GM23338 (cell line): ENCODE measurements around the gene POU2F3. TPM values are rescaled to one million over a fixed set of nuclear protein-coding genes. Genes with fewer than 3 reads are reported as not detected.

Experiments
- ATAC-seq: fragments of 200-7000 bp; cut with Tn5 transposase; 3 replicates; pipeline ENCODE4 v1.9.1; 2020
- DNase-seq: peaks from one replicate; pipeline ENCODE4 v3.0.0-alpha.2; 2015; ENCODE audit warnings: low spot score
- H2AFZ ChIP-seq: fragments of 200-600 bp; sonication (generic); 2 replicates; pipeline ENCODE4 v1.8.0; 2016; ENCODE audit warnings: antibody characterized with exemption, mild to moderate bottlenecking, moderate library complexity
- H3F3A ChIP-seq: fragments of 200-600 bp; sonication (generic); replicated peaks from 2 replicates; pipeline ENCODE4 v1.8.0; 2017; ENCODE audit warnings: antibody characterized with exemption, mixed run types, low read depth
- H3K27ac ChIP-seq: fragments of 200-600 bp; sonication (generic); 2 replicates; pipeline ENCODE4 v1.6.1; 2016; ENCODE audit warnings: low read depth
- H3K27me3 ChIP-seq: fragments of 200-600 bp; sonication (generic); 2 replicates; pipeline ENCODE4 v1.8.0; 2016; ENCODE audit warnings: mild to moderate bottlenecking, mixed run types, moderate library complexity; ENCODE audit not compliant: insufficient read depth
- H3K36me3 ChIP-seq: fragments of 200-600 bp; sonication (generic); 2 replicates; pipeline ENCODE4 v1.8.0; 2016; ENCODE audit warnings: mild to moderate bottlenecking; ENCODE audit not compliant: insufficient read depth
- H3K4me1 ChIP-seq: fragments of 200-600 bp; sonication (generic); 2 replicates; pipeline ENCODE4 v1.8.0; 2016; ENCODE audit warnings: mild to moderate bottlenecking, moderate library complexity; ENCODE audit not compliant: insufficient read depth
- H3K4me2 ChIP-seq: fragments of 200-600 bp; sonication (generic); 2 replicates; pipeline ENCODE4 v1.7.1; 2017; ENCODE audit warnings: mixed run types
- H3K4me3 ChIP-seq: fragments of 200-600 bp; sonication (generic); 2 replicates; pipeline ENCODE4 v1.6.1; 2016; ENCODE audit warnings: mixed run types
- H3K79me2 ChIP-seq: fragments of 200-600 bp; sonication (generic); replicated peaks from 2 replicates; pipeline ENCODE4 v1.8.0; 2017; ENCODE audit warnings: mild to moderate bottlenecking; ENCODE audit not compliant: insufficient read depth
- H3K9me2 ChIP-seq: fragments of 200-600 bp; sonication (generic); 2 replicates; pipeline ENCODE4 v1.8.0; 2017; ENCODE audit not compliant: insufficient read depth
- H4K20me1 ChIP-seq: fragments of 200-600 bp; sonication (generic); replicated peaks from 2 replicates; pipeline ENCODE4 v1.8.0; 2017; ENCODE audit warnings: mild to moderate bottlenecking; ENCODE audit not compliant: insufficient read depth
- H3K27ac Mint-ChIP-seq: 2 replicates; pipeline ENCODE4 v1.8.0; 2020; ENCODE audit warnings: inconsistent platforms, mild to moderate bottlenecking, moderate library complexity, mixed read lengths
- H3K27me3 Mint-ChIP-seq: 3 replicates; pipeline ENCODE4 v1.8.0; 2022; ENCODE audit warnings: low read depth, mild to moderate bottlenecking, moderate library complexity, mixed read lengths, inconsistent platforms; ENCODE audit not compliant: insufficient read depth, poor library complexity
- H3K36me3 Mint-ChIP-seq: 3 replicates; pipeline ENCODE4 v1.8.0; 2021; ENCODE audit warnings: low read depth, mild to moderate bottlenecking, inconsistent platforms, moderate library complexity, mixed read lengths
- H3K4me1 Mint-ChIP-seq: 3 replicates; pipeline ENCODE4 v1.8.0; 2020; ENCODE audit warnings: mild to moderate bottlenecking, inconsistent platforms, mixed read lengths
- H3K4me3 Mint-ChIP-seq: 3 replicates; pipeline ENCODE4 v1.8.0; 2021; ENCODE audit warnings: moderate library complexity, mild to moderate bottlenecking, inconsistent platforms, mixed read lengths
- H3K9me3 Mint-ChIP-seq: 3 replicates; pipeline ENCODE4 v1.8.0; 2020; ENCODE audit warnings: moderate library complexity, mild to moderate bottlenecking, inconsistent platforms, mixed read lengths
- CREB1 ChIP-seq: fragments of 250-450 bp; sonication (Bioruptor Pico); IDR thresholded peaks from 2 replicates; pipeline ENCODE4 v1.5.0; 2020; ENCODE audit warnings: low read depth, mild to moderate bottlenecking, moderate library complexity
- CTCF ChIP-seq, 2 experiments: fragments of 200-600 bp in 1 of 2; sonication (generic) in 1 of 2; conservative IDR thresholded peaks; 2 replicates each; pipeline versions ENCODE4 v1.5.1 to v1.6.1; 2016 to 2017; ENCODE audit warnings: antibody characterized with exemption in 2 of 2, low read depth in 2 of 2, mild to moderate bottlenecking in 2 of 2, moderate library complexity in 1 of 2
- NANOG ChIP-seq: IDR thresholded peaks from 2 replicates; pipeline ENCODE4 v1.6.1; 2016; ENCODE audit warnings: antibody characterized with exemption, borderline replicate concordance
- ZNF462 ChIP-seq: fragments of 250-450 bp; sonication (Bioruptor Pico); IDR thresholded peaks from 2 replicates; pipeline ENCODE4 v1.5.0; 2020; ENCODE audit warnings: mild to moderate bottlenecking, moderate library complexity
- polyA plus RNA-seq: library from polyadenylated mRNA; unstranded; fragments of >200 nt; fragmentation: Nextera tagmentation; extraction: Ambion mirVana; gene quantifications from 2 replicates; pipeline ENCODE4 v1.2.1, GENCODE V29; 2016
- total RNA-seq: library from RNA; depleted of rRNA; stranded (reverse); fragments of >200 nt; shearing (Covaris generic); gene quantifications from 2 replicates; pipeline ENCODE4 v1.2.3, GENCODE V29; 2014

Gene POU2F3
- total and polyA plus RNA-seq, 2 experiments from 2014 or later: 0.45 to 0.79 TPM

- no peak overlapping the region for H3K27ac Mint-ChIP-seq
- Histone ChIP-seq H3K36me3 (no peaks in the 10 kb centered on the region), H3F3A (no peaks in the 10 kb centered on the region), H3K4me3 (no peak overlapping the region), H3K79me2 (no peaks in the 10 kb centered on the region), H4K20me1 (no peaks in the 10 kb centered on the region; the same call in 1 of the 2 replicates), H2AFZ (no peak overlapping the region), H3K4me2 (no peak overlapping the region), H3K4me1 (peaks cover 13% of the 10 kb centered on the region; the same call in 1 of the 2 replicates), H3K27me3 (peaks cover 82% of the 10 kb centered on the region), H3K27ac (no peak overlapping the region), H3K9me2 (no peaks in the 10 kb centered on the region)
- ATAC-seq (no peak), DNase-seq (no peak)
- H3K4me1 Mint-ChIP-seq: peaks cover 23% of the 10 kb centered on the region
- no peaks in the 10 kb centered on the region for H3K36me3 Mint-ChIP-seq
- no peaks in the 10 kb centered on the region for H3K9me3 Mint-ChIP-seq
- H3K4me3 Mint-ChIP-seq: no peak overlapping the region
- TF ChIP-seq CREB1 (CRISPR knock-in tag) (no peak), NANOG (no peak), CTCF (conservative IDR thresholded peaks at IDR 0.05; ENCODE audit: low read depth in 2 of 2) (no peak), ZNF462 (CRISPR knock-in tag) (no peak)
- H3K27me3 Mint-ChIP-seq: peaks cover 63% of the 10 kb centered on the region
Measured at GRCh38 chr11:120203626-120204025, 36.3 kb upstream of the POU2F3 start.
